Left renal cortex interstitium (tissue), 4 donors: Measurements from ENCODE around the gene CACNA1C. TPM values are rescaled to one million over a fixed set of nuclear protein-coding genes. Genes with fewer than 3 reads are reported as not detected.

Source experiments
- DNase-seq, 4 donors: peaks; one replicate each; pipeline ENCODE4 v3.0.0-alpha.2; 2013; ENCODE audit warnings: low read depth in 4 of 4, low spot score in 2 of 4, missing footprints in 1 of 4
- polyA plus RNA-seq, 4 donors: library from polyadenylated mRNA; unstranded; fragments of 120-200 nt; gene quantifications; one replicate each; pipeline ENCODE4 v1.2.1, GENCODE V29; 2013; ENCODE audit not compliant: insufficient read length in 4 of 4

The CACNA1C gene
- polyA plus RNA-seq, 4 donors: 6.4 to 13.1 (median 8.9) TPM

- no peak for DNase-seq
These were observed 612.2 kb downstream of the CACNA1C start for GRCh38 chr12:2664721-2665577.

GRCh38 chr12:2666411-2666810, 613.6 kb downstream of the CACNA1C start:
- DNase-seq: no peak

GRCh38 chr12:2666846-2667245, 614.1 kb downstream of the CACNA1C start:
- DNase-seq: no peak

GRCh38 chr12:2667716-2668440, 615.1 kb downstream of the CACNA1C start:
- DNase-seq: no peak

- DNase-seq: no peak
These were observed 616.0 kb downstream of the CACNA1C start for GRCh38 chr12:2668816-2669215.

GRCh38 chr12:2669560-2669959, 616.8 kb downstream of the CACNA1C start:
- DNase-seq: no peak

GRCh38 chr12:2672863-2673262, 620.1 kb downstream of the CACNA1C start:
- no peak for DNase-seq

- no peak for DNase-seq
These were observed 621.4 kb downstream of the CACNA1C start for GRCh38 chr12:2673966-2674810.

GRCh38 chr12:2675776-2676175, 623.0 kb downstream of the CACNA1C start:
- DNase-seq: no peak

- DNase-seq: no peak
These were observed 624.5 kb downstream of the CACNA1C start for GRCh38 chr12:2677142-2677880.

GRCh38 chr12:2678426-2678825, 625.6 kb downstream of the CACNA1C start:
- no peak for DNase-seq

GRCh38 chr12:2679068-2679815, 626.5 kb downstream of the CACNA1C start:
- DNase-seq: no peak

- no peak for DNase-seq
These were observed 627.3 kb downstream of the CACNA1C start for GRCh38 chr12:2679816-2680675.

GRCh38 chr12:2680676-2681039, 627.9 kb downstream of the CACNA1C start:
- DNase-seq: no peak

GRCh38 chr12:2681450-2682205, 628.8 kb downstream of the CACNA1C start:
- DNase-seq: no peak

GRCh38 chr12:2682296-2683251, 629.8 kb downstream of the CACNA1C start:
- peak in 1 of 4 donors; percentile 28 for DNase-seq
